PC-9 (cell line): ENCODE results near the gene TMEM115. TPM values are rescaled to one million over a fixed set of nuclear protein-coding genes. Genes with fewer than 3 reads are reported as not detected.
A peak's percentile ranks its signal among the peaks of the same experiment; 100 is the strongest.

Source experiments
- BruUV-seq: library from RNA; stranded (reverse); fragments of 400-500 nt; replicated peaks from 2 replicates; lab custom pipeline; 2021; lab: Mats Ljungman, UMichigan
- CTCF ChIA-PET: fragments of 300-600 bp; sonication (Branson Sonifier 250); formaldehyde crosslinking; loops from one replicate; lab custom pipeline; 2022; ENCODE audit warnings: antibody characterized with exemption; lab: Charles Lee
- POLR2A ChIA-PET: fragments of 300-600 bp; sonication (Branson Sonifier 250); formaldehyde crosslinking; loops from one replicate; lab custom pipeline; 2022; ENCODE audit warnings: antibody characterized with exemption; ENCODE audit not compliant: unreplicated experiment; lab: Charles Lee
- DNase-seq, 2 experiments: peaks; one replicate each; pipeline versions ENCODE4 v3.0.0 to v3.0.0-alpha.2; 2015 to 2022; ENCODE audit warnings: mixed read lengths in 1 of 2
- H2AFZ ChIP-seq: fragments of 200-600 bp; sonication (generic); 2 replicates; pipeline ENCODE4 v1.8.1; 2017; ENCODE audit warnings: antibody characterized with exemption
- H3F3A ChIP-seq: fragments of 200-600 bp; sonication (generic); 2 replicates; pipeline ENCODE4 v1.8.1; 2017; ENCODE audit warnings: antibody characterized with exemption, mild to moderate bottlenecking, low read depth; ENCODE audit not compliant: insufficient read depth
- H3K27ac ChIP-seq: fragments of 200-600 bp; sonication (generic); 2 replicates; pipeline ENCODE4 v1.6.1; 2016; ENCODE audit warnings: mixed run types
- H3K27me3 ChIP-seq: fragments of 200-600 bp; sonication (generic); 2 replicates; pipeline ENCODE4 v1.6.1; 2016; ENCODE audit warnings: low read depth, mixed run types; ENCODE audit not compliant: insufficient read depth
- H3K36me3 ChIP-seq: fragments of 200-600 bp; sonication (generic); 2 replicates; pipeline ENCODE4 v1.6.1; 2016; ENCODE audit warnings: low read depth, mixed run types
- H3K4me1 ChIP-seq: fragments of 200-600 bp; sonication (generic); replicated peaks from 2 replicates; pipeline ENCODE4 v1.6.1; 2016; ENCODE audit warnings: mixed run types; ENCODE audit not compliant: insufficient read depth
- H3K4me2 ChIP-seq: fragments of 200-600 bp; sonication (generic); 2 replicates; pipeline ENCODE4 v1.6.1; 2017; ENCODE audit warnings: mixed run types
- H3K4me3 ChIP-seq: fragments of 200-600 bp; sonication (generic); 2 replicates; pipeline ENCODE4 v1.6.1; 2016; ENCODE audit warnings: mixed run types
- H3K79me2 ChIP-seq: fragments of 200-600 bp; sonication (generic); 2 replicates; pipeline ENCODE4 v1.6.1; 2017; ENCODE audit warnings: low read depth, mixed run types
- H3K9me2 ChIP-seq: fragments of 200-600 bp; sonication (generic); 2 replicates; pipeline ENCODE4 v1.8.1; 2017; ENCODE audit warnings: mild to moderate bottlenecking; ENCODE audit not compliant: insufficient read depth
- H3K9me3 ChIP-seq: fragments of 200-600 bp; sonication (generic); 2 replicates; pipeline ENCODE4 v1.8.1; 2016; ENCODE audit warnings: low read depth; ENCODE audit not compliant: insufficient read depth
- H4K20me1 ChIP-seq: fragments of 200-600 bp; sonication (generic); 2 replicates; pipeline ENCODE4 v1.8.1; 2017; ENCODE audit not compliant: insufficient read depth
- EZH2 ChIP-seq: fragments of 200-600 bp; sonication (generic); IDR thresholded peaks from 2 replicates; pipeline ENCODE4 v1.8.0; 2017; ENCODE audit warnings: antibody characterized with exemption, low read depth
- intact Hi-C: fragments of 100-400 bp; cut with micrococcal nuclease; formaldehyde crosslinking; loops from one replicate; pipeline ENCODE4 v1.10.0; 2022; ENCODE audit not compliant: unreplicated experiment
- total RNA-seq: library from RNA; stranded (reverse); gene quantifications from 2 replicates; pipeline ENCODE4 v1.2.3, GENCODE V29; 2021
- TF ChIP-seq, protein P1 (sequence below): fragments of 200-600 bp; sonication (generic); conservative IDR thresholded peaks from 2 replicates; pipeline ENCODE4 v1.6.1; 2017; ENCODE audit warnings: mixed run types, antibody characterized with exemption, mild to moderate bottlenecking, moderate library complexity

TMEM115 gene
- total RNA-seq, 1 experiment from 2014 or later = 35.2 TPM

DNA sequence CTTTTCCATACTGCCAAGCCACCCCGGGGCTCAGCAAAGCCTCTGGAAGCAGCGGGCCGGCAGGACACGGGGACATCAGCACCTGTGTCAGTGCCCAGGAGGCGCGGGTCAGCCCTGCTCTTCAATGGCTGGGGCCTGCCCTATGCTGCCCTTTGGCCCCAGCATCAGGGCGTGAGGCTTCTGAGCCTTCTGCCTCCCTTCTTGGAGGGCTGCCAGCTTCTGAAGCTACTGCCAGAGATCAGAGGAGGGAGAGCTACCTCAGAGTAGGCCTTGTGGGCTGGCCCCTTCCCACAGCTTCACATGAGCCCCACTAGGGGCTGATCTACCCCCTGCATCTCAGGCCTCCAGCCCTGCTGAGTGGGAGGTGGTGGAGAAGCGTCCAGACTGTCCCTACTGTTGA lies 13.0 kb upstream of the TMEM115 start:
- Histone ChIP-seq H2AFZ (no peak overlapping the region), H3K4me1 (no peaks in the 10 kb centered on the region), H3K9me2 (no peaks in the 10 kb centered on the region), H3K27ac (no peak overlapping the region), H3K36me3 (no peaks in the 10 kb centered on the region), H3K27me3 (peaks cover 32% of the 10 kb centered on the region), H3F3A (no peaks in the 10 kb centered on the region), H4K20me1 (no peaks in the 10 kb centered on the region), H3K4me3 (no peak overlapping the region), H3K4me2 (no peak overlapping the region), H3K79me2 (no peaks in the 10 kb centered on the region), H3K9me3 (no peaks in the 10 kb centered on the region)
- intact Hi-C loops = no loop called here
- BruUV-seq = no TSS peak
- TF ChIP-seq, protein P1, sequence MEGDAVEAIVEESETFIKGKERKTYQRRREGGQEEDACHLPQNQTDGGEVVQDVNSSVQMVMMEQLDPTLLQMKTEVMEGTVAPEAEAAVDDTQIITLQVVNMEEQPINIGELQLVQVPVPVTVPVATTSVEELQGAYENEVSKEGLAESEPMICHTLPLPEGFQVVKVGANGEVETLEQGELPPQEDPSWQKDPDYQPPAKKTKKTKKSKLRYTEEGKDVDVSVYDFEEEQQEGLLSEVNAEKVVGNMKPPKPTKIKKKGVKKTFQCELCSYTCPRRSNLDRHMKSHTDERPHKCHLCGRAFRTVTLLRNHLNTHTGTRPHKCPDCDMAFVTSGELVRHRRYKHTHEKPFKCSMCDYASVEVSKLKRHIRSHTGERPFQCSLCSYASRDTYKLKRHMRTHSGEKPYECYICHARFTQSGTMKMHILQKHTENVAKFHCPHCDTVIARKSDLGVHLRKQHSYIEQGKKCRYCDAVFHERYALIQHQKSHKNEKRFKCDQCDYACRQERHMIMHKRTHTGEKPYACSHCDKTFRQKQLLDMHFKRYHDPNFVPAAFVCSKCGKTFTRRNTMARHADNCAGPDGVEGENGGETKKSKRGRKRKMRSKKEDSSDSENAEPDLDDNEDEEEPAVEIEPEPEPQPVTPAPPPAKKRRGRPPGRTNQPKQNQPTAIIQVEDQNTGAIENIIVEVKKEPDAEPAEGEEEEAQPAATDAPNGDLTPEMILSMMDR = no peak
- no peak for TF ChIP-seq EZH2
- DNase-seq = no peak
- ChIA-PET CTCF (no interaction called here), POLR2A (no interaction called here)

DNA sequence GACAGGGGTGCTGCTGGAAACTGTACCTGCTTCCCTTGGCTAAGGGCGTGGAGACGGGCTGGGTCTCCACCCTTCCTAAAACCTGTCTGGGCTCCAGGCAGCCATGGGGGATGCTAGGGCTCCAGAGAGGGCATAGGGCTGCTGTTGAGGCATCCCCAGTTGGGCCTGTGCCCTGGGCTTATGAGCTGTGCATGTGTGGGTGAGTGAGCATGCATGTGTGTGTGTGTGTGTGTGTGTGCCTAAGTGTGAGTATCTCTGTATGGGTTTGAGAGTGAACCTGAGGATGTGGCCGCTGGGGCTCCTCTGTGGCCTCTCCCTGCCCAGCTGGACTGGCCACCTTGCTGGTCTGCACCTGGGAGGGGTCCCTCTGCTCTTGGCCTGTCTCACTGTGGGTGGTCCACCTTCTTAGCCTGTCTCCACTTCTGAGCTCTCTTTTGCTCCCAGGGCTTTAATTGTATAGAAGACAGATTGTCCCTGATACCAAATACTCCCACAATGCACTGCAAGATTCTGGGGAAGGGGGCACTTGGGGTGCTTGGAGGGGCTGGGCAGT lies 11.9 kb upstream of the TMEM115 start:
- no TSS peak for BruUV-seq

DNA sequence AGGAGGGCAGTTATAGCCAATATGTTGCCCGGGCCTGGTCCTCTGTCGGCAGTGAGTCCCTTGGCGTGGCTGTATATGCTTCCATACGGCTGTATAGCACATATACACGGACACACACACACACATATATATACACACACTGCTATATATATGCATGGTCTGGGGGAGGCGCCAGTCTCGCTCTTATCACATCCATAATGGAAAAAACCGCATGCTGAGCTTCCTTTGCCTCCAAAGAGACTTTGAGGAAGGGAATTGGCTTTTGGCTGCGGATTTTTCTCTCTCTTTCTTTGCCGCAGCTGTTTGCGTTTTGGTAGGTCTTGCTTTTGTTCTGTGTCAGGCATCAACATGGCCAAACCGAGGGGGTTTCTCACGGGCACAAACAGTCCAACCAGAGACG lies 11.3 kb upstream of the TMEM115 start:
- ChIA-PET POLR2A (interaction anchor here (0.6 kb wide), 1 partner anchor 16 kb away, joined by 3 read pairs; no protein-coding TSS in a partner anchor), CTCF (interaction anchor here (0.5 to 1.0 kb wide), 4 partner anchors 9 to 172 kb away, joined by 4 to 7 read pairs (median 6); no protein-coding TSS in a partner anchor)
- H3K9me3 ChIP-seq = no peaks in the 10 kb centered on the region
- intact Hi-C loops = loop anchor here (2.0 kb wide), 1 partner anchor 58 kb away; no protein-coding TSS in a partner anchor
- H3F3A ChIP-seq = no peaks in the 10 kb centered on the region
- H3K27ac ChIP-seq = no peak overlapping the region
- TF ChIP-seq, protein P1 = peak; percentile 50; the same call in 1 of the 2 replicates
- no peak for TF ChIP-seq EZH2
- DNase-seq = peak in 1 of 2 experiments; percentile 30
- H3K36me3 ChIP-seq = no peaks in the 10 kb centered on the region
- H3K9me2 ChIP-seq = no peaks in the 10 kb centered on the region
- H3K4me3 ChIP-seq = no peak overlapping the region
- no peak overlapping the region for H2AFZ ChIP-seq
- no TSS peak for BruUV-seq
- no peak overlapping the region for H3K4me2 ChIP-seq
- no peaks in the 10 kb centered on the region for H3K4me1 ChIP-seq
- H4K20me1 ChIP-seq = no peaks in the 10 kb centered on the region
- H3K79me2 ChIP-seq = no peaks in the 10 kb centered on the region
- peaks cover 29% of the 10 kb centered on the region for H3K27me3 ChIP-seq

More for the DNA sequence above, 11.9 kb upstream of the TMEM115 start:
- CTCF ChIA-PET = interaction anchor here (0.6 to 1.0 kb wide), 3 partner anchors 9 to 171 kb away, joined by 4 to 7 read pairs (median 5); no protein-coding TSS in a partner anchor
- no peaks in the 10 kb centered on the region for H3K9me3 ChIP-seq
- no peaks in the 10 kb centered on the region for H4K20me1 ChIP-seq
- no peaks in the 10 kb centered on the region for H3K4me1 ChIP-seq
- H3K36me3 ChIP-seq = no peaks in the 10 kb centered on the region
- no peak overlapping the region for H3K4me2 ChIP-seq
- H3K79me2 ChIP-seq = no peaks in the 10 kb centered on the region
- DNase-seq = no peak
- POLR2A ChIA-PET = interaction anchor here (0.8 kb wide), 1 partner anchor 172 kb away, joined by 16 read pairs; no protein-coding TSS in a partner anchor
- no peak overlapping the region for H3K27ac ChIP-seq
- intact Hi-C loops = loop anchor here (2.0 kb wide), 1 partner anchor 58 kb away; no protein-coding TSS in a partner anchor
- TF ChIP-seq, protein P1 = no peak
- TF ChIP-seq EZH2 = no peak
- no peak overlapping the region for H3K4me3 ChIP-seq
- H3F3A ChIP-seq = no peaks in the 10 kb centered on the region
- H3K9me2 ChIP-seq = no peaks in the 10 kb centered on the region
- H2AFZ ChIP-seq = no peak overlapping the region
- peaks cover 32% of the 10 kb centered on the region for H3K27me3 ChIP-seq
